ES-I3 (cell line): ENCODE data around the gene HSPA8.
"Not testable (repeated sequence)": the region's sequence is repeated elsewhere in the genome, so short reads cannot be mapped to it uniquely, and the experiment has no call there.

Experiments used
- H3K36me3 ChIP-seq: 2 replicates; pipeline ENCODE4 v1.6.1; 2013; ENCODE audit warnings: mild to moderate bottlenecking, low read length, control low read depth, moderate library complexity; ENCODE audit not compliant: insufficient read depth
- H3K4me1 ChIP-seq: 2 replicates; pipeline ENCODE4 v1.6.1; 2013; ENCODE audit warnings: mild to moderate bottlenecking, control low read depth, low read length; ENCODE audit not compliant: insufficient read depth
- H3K9ac ChIP-seq: 2 replicates; pipeline ENCODE4 v1.6.1; 2013; ENCODE audit warnings: low read depth, mild to moderate bottlenecking, low read length, moderate library complexity
- H3K9me3 ChIP-seq: 2 replicates; pipeline ENCODE4 v1.6.1; 2013; ENCODE audit warnings: mild to moderate bottlenecking, low read length, moderate library complexity; ENCODE audit not compliant: control insufficient read depth, insufficient read depth

The HSPA8 gene

DNA sequence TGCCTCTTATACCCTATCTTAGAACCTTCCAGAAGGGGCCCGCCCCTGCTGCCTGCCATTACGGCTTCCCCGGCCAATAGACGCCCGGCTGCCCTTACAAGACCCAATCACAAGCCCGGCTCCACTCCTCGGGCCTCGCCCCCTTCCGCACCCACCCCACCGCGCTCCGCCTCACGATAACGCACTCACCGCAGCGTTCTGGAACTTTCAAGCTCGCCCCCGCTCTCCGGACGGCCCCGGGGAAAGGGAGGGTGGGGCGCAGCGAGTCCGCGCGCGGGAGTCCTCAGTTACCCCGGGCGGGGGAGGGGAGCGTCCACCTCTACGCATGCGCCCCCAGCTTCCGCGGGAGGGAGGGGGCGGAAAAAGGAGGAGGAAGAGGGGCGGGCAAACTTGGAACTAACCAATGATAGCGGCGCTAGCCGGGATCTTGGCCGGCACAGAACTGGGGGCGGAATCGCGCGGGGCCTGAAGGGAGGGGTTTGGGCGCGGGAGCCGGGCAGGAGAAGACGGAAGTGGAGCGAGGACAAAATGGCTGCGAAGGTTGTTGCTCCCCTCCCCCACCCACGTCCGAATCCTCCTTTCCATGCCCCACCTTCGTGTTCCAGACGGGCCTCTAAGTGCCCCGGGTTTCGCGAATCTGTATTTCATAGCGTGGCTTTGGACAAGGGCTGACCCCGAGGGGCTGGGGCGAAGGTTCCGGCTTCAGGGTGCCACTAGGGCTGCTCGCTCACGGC, 389 bp upstream of the HSPA8 start:
- peak overlapping the region; percentile 100 for H3K9ac ChIP-seq
- H3K36me3 ChIP-seq: peaks cover 37% of the 10 kb centered on the region
- H3K9me3 ChIP-seq: no peaks in the 10 kb centered on the region
- peaks cover 9% of the 10 kb centered on the region; the same call in 1 of the 2 replicates for H3K4me1 ChIP-seq

DNA sequence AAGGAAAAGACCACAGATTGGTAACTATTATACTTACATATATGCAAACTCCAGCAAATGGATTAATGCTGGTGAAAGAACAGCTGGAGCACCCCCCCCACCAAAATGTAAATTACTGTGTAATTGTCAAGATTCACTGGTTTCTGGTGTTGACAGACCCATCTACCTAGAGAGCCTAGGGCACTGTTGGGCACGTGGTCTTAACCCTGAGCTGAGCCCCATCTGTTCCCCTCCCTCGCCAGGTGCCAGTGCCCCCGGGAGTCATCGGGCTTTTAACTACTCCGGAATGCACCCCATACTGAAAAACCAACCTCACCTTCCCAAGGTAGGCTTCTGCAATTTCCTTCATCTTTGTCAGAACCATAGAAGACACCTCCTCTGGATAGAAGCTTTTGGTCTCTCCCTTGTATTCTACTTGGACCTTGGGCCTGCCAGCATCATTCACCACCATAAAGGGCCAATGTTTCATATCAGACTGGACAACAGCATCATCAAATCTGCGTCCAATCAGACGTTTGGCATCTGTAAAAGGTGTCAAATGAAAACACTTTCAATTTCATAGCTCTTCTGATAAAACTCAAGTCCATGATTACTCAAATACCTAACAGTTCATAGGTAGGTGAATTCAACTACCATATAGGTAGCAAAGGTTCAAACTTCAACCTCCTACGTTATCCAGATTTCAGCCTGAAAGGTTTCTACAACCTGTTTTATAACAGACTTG, 1.5 kb downstream of the HSPA8 start:
- H3K9ac ChIP-seq: peak overlapping the region; percentile 100
- peaks cover 9% of the 10 kb centered on the region; the same call in 1 of the 2 replicates for H3K4me1 ChIP-seq
- no peaks in the 10 kb centered on the region for H3K9me3 ChIP-seq
- peaks cover 49% of the 10 kb centered on the region for H3K36me3 ChIP-seq

DNA sequence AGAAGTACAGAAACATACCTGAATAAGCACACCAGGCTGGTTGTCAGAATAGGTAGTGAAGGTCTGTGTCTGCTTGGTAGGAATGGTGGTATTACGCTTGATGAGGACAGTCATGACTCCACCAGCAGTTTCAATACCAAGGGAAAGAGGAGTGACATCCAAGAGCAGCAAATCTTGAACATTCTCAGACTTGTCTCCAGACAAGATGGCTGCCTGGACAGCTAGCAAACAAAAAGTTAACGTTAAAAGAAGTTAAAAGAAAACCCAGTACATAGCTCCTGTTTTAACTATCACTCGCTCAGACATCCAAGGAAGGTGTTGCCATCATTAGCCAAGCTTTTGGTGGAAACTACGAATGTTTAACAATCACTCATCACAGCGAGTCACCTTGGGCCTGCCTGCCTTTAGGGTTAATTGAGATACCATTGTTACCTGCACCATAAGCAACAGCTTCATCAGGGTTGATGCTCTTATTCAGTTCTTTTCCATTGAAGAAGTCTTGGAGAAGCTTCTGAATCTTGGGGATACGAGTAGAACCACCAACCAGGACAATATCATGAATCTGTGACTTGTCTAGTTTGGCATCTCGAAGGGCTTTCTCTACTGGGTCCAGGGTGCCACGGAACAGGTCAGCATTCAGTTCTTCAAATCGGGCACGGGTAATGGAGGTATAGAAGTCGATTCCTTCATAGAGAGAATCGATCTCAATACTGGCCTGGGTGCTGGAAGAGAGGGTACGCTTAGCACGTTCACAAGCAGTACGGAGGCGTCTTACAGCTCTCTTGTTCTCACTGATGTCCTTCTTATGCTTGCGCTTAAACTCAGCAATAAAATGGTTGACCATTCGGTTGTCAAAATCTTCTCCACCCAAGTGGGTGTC, 2.7 kb downstream of the HSPA8 start:
- H3K36me3 ChIP-seq: peaks cover 49% of the 10 kb centered on the region

DNA sequence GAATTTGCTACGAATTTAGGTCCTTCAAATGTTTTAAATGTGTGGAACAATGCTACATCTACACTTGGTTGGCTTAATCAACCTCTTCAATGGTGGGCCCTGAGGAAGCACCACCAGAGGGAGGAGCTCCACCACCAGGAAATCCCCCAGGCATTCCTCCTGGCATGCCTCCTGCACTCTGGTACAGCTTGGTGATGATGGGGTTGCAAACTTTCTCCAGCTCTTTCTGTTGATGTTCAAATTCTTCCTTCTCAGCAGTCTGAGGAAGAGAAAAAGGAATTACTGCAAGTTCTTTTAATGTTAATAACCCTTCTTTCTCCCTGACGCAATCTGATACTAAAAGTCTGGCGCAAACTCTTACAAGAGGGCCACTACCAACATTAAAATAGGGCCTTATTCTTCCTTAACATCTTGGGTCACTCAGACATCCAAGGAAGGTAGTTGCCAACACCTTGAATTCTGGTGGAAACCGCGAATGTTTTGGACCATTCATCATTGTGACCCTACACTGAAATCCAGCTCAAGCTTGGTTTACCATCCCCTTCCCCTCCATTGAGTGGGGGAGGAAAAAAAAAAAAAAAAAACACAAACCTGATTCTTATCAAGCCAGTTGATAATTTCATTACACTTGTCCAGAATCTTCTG, 4.2 kb downstream of the HSPA8 start:
- Histone ChIP-seq H3K9me3 (no peaks in the 10 kb centered on the region), H3K9ac (no peak overlapping the region), H3K4me1 (0 out of 2 replicates have a peak, but pooled peaks cover 3% of the 10 kb centered on the region), H3K36me3 (peaks cover 49% of the 10 kb centered on the region)

More for the DNA sequence above, 2.7 kb downstream of the HSPA8 start:
- H3K9me3 ChIP-seq, H3K9ac ChIP-seq, H3K4me1 ChIP-seq: not testable (repeated sequence)

DNA sequence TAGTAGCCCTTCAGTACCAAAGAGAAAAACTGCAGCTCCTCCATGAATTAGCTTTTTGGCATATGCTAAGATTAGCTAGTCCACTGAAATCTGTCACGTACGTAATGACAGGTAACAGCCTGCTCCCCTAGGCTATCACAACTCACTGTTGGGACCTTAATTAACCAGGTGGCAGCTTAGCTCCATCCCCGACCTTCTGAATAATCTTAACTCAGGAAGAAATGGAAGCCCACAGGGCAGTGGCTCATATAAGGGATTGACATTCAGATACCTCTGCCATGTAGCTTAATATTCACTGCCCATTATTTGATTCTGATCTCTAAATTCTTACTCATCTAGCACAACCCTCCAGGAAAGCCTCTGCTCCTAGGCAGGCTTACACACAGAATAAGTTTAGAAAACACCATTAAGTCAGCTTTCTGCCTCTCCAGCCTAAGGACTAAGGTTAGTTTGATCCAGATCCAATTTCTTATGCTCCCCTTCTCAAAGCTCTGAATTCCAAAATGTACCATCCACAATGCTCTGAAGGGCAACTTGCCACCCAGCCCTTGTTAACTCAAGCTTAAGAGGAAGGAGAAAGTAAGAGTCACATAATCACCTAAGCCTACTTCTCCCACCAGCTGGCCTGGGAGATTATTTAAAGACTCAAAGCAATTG, 5.0 kb downstream of the HSPA8 start:
- Histone ChIP-seq H3K4me1 (0 out of 2 replicates have a peak, but pooled peaks cover 3% of the 10 kb centered on the region), H3K36me3 (peaks cover 49% of the 10 kb centered on the region), H3K9me3 (no peaks in the 10 kb centered on the region), H3K9ac (no peak overlapping the region)

DNA sequence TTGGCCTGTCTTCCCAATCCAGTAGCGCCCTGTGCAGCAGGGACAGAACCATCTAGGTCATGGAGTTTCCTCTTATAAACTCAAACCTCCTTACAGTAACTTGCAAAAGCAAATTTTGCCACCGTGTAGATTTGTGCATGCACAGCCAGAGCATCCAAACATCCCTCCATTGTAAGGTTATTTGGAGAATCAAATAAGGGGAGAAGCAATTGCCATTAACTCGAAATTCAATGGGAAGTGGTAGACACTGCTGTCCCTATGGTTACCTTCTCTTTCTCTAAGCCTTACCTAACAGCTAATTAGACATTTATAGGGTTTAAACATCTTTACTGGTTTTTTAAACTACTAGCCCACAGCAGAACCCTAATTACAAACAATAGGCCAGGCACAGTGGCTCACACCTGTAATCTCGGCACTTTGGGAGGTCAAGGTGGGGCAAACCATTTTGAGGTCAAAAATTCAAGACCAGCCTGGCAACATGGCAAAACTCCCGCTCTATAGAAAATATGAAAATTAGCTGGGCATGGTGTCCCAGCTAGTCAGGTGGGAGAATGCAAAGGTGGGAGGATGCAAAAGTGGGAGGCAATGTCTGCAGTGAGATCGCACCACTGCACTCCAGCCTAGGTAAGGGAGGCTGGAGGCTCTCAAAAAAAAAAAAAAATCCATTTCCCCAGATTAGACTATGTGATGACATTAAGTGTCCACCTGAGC, 6.6 kb downstream of the HSPA8 start:
- Histone ChIP-seq H3K9me3 (no peaks in the 10 kb centered on the region), H3K36me3 (peaks cover 40% of the 10 kb centered on the region), H3K4me1 (0 out of 2 replicates have a peak, but pooled peaks cover 3% of the 10 kb centered on the region), H3K9ac (no peak overlapping the region)

DNA sequence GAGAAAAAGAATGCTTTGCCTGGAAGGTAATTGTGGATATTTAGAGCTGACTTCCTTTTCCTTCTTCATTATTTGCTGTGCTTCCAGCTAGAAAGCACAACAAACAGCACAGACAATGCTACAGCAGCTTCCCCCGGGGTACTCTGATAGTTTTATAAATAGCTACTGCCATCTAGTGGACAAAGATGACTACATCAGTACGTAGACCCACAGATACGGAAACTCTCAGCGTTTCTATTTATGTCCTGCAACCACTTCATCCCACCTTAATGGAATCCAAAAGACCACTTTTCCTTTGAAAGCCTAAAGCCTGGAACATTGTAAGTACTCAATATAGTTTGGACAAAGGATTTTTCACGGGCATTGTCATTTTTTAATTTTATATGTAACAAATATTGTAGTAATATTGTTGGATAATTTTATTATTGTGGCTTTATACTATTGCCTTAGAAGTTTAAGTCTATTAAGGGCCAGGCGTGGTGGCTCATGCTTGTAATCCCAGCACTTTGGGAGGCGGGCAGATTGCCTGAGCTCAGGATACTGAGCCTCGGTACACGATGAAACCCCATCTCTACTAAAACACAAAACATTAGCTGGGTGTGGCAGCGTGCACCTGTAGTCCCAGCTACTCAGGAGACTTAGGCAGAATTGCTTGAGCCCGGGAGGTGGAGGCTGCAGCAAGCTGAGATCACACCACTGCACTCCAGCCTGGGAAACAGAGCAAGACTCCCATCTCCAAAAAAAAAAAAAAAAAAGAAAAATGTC, 7.5 kb downstream of the HSPA8 start:
- no peaks in the 10 kb centered on the region for H3K9me3 ChIP-seq
- no peak overlapping the region for H3K9ac ChIP-seq
- peaks cover 32% of the 10 kb centered on the region for H3K36me3 ChIP-seq
- 0 out of 2 replicates have a peak, but pooled peaks cover 3% of the 10 kb centered on the region for H3K4me1 ChIP-seq

DNA sequence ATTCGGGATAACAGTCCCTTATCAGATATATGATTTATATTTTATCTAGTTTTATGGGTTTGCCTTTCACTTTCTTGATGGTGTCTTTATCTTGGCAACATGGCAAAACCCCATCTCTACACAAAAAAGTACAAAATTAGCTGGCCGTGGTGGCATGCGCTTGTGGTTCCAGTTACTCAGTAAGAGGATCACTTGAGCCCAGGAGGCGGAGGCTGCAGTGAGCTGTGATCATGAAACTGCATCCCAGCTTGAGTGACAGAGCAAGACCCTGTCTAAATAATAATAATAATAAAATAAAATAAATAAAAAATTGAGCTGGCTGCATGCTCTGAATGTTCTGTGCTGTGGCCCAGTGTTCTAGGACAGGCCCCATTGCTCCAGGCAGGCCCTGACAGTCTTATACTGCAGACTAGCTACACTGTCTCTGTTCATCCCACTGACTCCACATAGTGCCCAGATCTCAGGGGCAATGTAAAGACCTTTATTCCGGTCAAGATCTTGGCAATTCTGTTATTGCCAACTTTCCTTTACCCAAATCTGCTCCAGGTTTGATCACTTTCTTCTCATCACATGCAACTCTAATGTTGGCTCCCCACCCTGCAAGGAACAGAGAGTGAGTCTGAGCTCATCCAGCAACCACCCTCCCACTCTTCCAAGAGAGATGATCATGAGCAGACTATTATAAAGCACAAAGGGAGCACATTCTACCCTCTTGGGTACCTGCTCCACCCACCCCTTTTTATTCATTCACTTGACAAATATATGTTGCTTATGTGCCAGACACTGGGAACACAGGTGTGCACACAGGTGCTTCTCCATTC, 8.8 kb downstream of the HSPA8 start:
- Histone ChIP-seq H3K36me3 (peaks cover 18% of the 10 kb centered on the region), H3K4me1 (no peaks in the 10 kb centered on the region), H3K9ac (no peak overlapping the region), H3K9me3 (no peaks in the 10 kb centered on the region)

DNA sequence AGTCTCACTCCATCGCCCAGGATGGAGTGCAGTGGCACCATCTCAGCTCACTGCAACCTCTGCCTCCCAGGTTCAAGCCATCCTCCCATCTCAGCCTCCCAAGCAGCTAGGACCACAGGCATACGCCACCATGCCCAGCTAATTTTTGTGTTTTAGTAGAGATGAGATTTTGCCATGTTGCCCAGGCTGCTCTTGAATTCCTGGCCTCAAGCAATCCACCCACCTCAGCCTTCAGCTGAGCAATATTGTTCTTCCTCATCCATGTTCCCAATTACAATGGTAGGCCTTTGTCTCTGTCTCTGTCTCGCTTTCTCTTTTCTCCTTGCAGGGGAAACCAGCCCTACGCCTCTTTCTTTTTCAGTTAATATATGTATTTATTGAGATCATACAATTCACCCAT, 10.3 kb downstream of the HSPA8 start:
- Histone ChIP-seq H3K36me3 (peaks cover 6% of the 10 kb centered on the region; the same call in 1 of the 2 replicates), H3K9ac (no peak overlapping the region), H3K9me3 (no peaks in the 10 kb centered on the region), H3K4me1 (no peaks in the 10 kb centered on the region)

DNA sequence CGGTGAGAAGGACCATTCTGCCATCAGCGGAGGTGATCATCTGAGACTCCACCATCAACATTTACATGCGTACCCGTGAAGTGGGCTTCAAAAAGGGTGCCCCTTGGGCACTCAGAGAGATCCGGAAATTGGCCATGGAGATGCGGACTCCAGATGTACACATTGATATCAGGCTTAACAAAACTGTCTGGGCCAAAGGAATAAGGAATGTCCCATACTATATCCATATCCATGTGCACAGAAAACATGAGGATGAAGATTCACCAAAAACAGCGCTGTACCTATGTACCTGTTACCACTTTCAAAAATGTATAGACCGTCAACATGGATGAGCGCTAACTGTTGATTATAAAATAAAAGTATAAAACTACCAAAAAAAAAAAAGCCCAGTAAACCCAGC, 10.8 kb downstream of the HSPA8 start:
- H3K9me3 ChIP-seq: no peaks in the 10 kb centered on the region
- H3K36me3 ChIP-seq: peaks cover 2% of the 10 kb centered on the region; the same call in 1 of the 2 replicates
- no peak overlapping the region for H3K9ac ChIP-seq
- no peaks in the 10 kb centered on the region for H3K4me1 ChIP-seq

DNA sequence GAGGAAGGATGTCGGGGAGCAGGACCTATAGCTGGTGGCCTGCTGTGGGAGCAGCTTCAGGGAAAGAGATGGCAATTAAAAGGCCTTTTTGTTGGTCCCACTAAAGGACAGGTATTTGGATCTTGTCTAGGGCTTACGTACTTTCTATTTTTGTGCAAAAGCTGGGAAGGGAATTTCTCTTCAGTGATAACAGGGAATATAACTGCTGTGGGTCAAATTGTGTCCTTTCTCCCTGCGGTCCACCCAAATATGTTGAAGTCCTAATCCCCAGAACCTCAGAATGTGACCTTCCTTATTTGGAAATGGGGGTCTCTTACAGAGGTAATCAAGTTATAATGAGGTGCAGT, 14.0 kb downstream of the HSPA8 start:
- Histone ChIP-seq H3K9me3 (no peaks in the 10 kb centered on the region), H3K36me3 (no peaks in the 10 kb centered on the region), H3K9ac (no peak overlapping the region), H3K4me1 (no peaks in the 10 kb centered on the region)
